Upper lobe of left lung (tissue), 6 donors: ENCODE measurements around the gene SIRT1. TPM values are rescaled to one million over a fixed set of nuclear protein-coding genes. Genes with fewer than 3 reads are reported as not detected.
"Not testable (repeated sequence)": the region's sequence is repeated elsewhere in the genome, so short reads cannot be mapped to it uniquely, and the experiment has no call there.

ENCODE experiments used
- ATAC-seq, 2 donors: fragments of 200-7000 bp; cut with Tn5 transposase; one replicate each; pipeline ENCODE4 v1.9.1; 2022; ENCODE audit warnings: mild to moderate bottlenecking in 2 of 2, moderate library complexity in 2 of 2; ENCODE audit not compliant: low FRiP score in 2 of 2
- DNase-seq, 2 donors: peaks; one replicate each; pipeline ENCODE4 v3.0.0-alpha.2; 2019 to 2020
- H3K27ac ChIP-seq, 4 donors: fragments of 200-600 bp; sonication (generic); one replicate each; pipeline ENCODE4 v1.5.1; 2016 to 2019
- H3K27me3 ChIP-seq, 4 donors: fragments of 200-600 bp; sonication (generic); one replicate each; pipeline ENCODE4 v1.5.1; 2017 to 2019
- H3K36me3 ChIP-seq, 4 donors: fragments of 200-600 bp; sonication (generic); one replicate each; pipeline ENCODE4 v1.5.1; 2016 to 2019
- H3K4me1 ChIP-seq, 4 donors: fragments of 200-600 bp; sonication (generic); one replicate each; pipeline ENCODE4 v1.5.1; 2018 to 2019
- H3K4me3 ChIP-seq, 4 donors: fragments of 200-600 bp; sonication (generic); one replicate each; pipeline ENCODE4 v1.5.1; 2017 to 2019; ENCODE audit warnings: mild to moderate bottlenecking in 2 of 4, moderate library complexity in 1 of 4
- H3K9me3 ChIP-seq, 4 donors: fragments of 200-600 bp; sonication (generic); one replicate each; pipeline ENCODE4 v1.5.1; 2018 to 2019
- EP300 ChIP-seq, 4 donors: sonication (generic); formaldehyde crosslinking; IDR thresholded peaks; one replicate each; pipeline ENCODE4 v1.5.1; 2017; ENCODE audit warnings: antibody characterized with exemption in 4 of 4, control low read depth in 2 of 4
- POLR2A ChIP-seq, 4 donors: fragments of 450-650 bp; IDR thresholded peaks; one replicate each; pipeline ENCODE4 v1.5.1; 2016 to 2017; ENCODE audit warnings: antibody characterized with exemption in 4 of 4, mild to moderate bottlenecking in 2 of 4
- POLR2AphosphoS5 ChIP-seq, 2 donors: sonication (generic); formaldehyde crosslinking; IDR thresholded peaks; one replicate each; pipeline ENCODE4 v1.5.1; 2017; ENCODE audit warnings: antibody characterized with exemption in 2 of 2
- WGBS, 2 donors: methylation state at CpG; one replicate each; pipeline ENCODE4 v1.1.5; 2017 to 2018; 5-methylcytosine and 5-hydroxymethylcytosine counted together
- small RNA-seq, 4 donors: library from RNA; depleted of rRNA; stranded (forward); fragments of <200 nt; gene quantifications; one replicate each; pipeline ENCODE3, GENCODE V24; 2016
- total RNA-seq, 6 donors: library from RNA; depleted of rRNA in 4 of 6; stranded (reverse); fragments of >200 nt in 4 of 6; gene quantifications; one replicate each; pipeline versions ENCODE4 v1.1.0 to v1.2.1, GENCODE V29; 2016 to 2021
- TF ChIP-seq, protein P1 (sequence below), 6 experiments: fragments of 450-650 bp in 4 of 6; fragments of 200-600 bp in 2 of 6; sonication (generic) in 2 of 6; IDR thresholded peaks; one replicate each; pipeline ENCODE4 v1.5.1; 2016 to 2019; ENCODE audit warnings: antibody characterized with exemption in 6 of 6
- donor health status: DM: no; HTN: no; CAD: no; lungs with moderate emphysema.
- donor health status: DM: no; HTN: yes; CAD: no; lungs with severe emphysema.

Gene SIRT1
- total RNA-seq, 6 donors from 2014 or later, result 10.1 to 37.7 (median 18.7) TPM

DNA sequence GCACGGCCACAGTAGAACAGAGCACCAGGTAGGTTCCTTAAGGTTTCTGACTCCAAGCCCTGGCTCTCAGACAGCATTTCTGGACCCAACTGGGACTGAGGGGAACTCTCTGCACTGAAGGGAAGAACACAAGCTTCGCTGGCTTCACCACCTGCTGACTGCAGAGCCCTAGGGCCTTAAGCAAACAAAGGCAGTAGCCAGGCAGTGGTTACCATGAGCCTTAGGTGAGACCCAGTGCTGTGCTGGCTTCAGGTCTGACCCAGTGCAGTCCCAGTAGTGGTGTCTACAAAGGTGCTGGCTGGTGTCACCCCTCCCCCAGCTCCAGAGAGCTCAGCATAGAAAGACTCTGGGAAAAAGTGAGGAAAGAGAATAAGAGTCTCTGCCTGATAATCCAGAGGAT is 59.5 kb downstream of the SIRT1 start:
- Histone ChIP-seq H3K27me3 (no peaks in the 10 kb centered on the region), H3K27ac (no peak overlapping the region), H3K4me3 (no peak overlapping the region), H3K4me1 (no peaks in the 10 kb centered on the region), H3K36me3 (peaks cover 2 to 59% (median 12%) of the 10 kb centered on the region in 4 donors), H3K9me3 (no peaks in the 10 kb centered on the region)
- 95 to 96% methylated on average over 2 of the region's 2 CpGs for WGBS, 2 donors
- no peak for ATAC-seq
- DNase-seq, result no peak
- TF ChIP-seq, protein P1, sequence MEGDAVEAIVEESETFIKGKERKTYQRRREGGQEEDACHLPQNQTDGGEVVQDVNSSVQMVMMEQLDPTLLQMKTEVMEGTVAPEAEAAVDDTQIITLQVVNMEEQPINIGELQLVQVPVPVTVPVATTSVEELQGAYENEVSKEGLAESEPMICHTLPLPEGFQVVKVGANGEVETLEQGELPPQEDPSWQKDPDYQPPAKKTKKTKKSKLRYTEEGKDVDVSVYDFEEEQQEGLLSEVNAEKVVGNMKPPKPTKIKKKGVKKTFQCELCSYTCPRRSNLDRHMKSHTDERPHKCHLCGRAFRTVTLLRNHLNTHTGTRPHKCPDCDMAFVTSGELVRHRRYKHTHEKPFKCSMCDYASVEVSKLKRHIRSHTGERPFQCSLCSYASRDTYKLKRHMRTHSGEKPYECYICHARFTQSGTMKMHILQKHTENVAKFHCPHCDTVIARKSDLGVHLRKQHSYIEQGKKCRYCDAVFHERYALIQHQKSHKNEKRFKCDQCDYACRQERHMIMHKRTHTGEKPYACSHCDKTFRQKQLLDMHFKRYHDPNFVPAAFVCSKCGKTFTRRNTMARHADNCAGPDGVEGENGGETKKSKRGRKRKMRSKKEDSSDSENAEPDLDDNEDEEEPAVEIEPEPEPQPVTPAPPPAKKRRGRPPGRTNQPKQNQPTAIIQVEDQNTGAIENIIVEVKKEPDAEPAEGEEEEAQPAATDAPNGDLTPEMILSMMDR (IDR thresholded peaks at IDR 0.05), result no peak
- TF ChIP-seq POLR2A (IDR thresholded peaks at IDR 0.05) (no peak), EP300 (IDR thresholded peaks at IDR 0.05) (no peak), POLR2AphosphoS5 (IDR thresholded peaks at IDR 0.05) (no peak)

DNA sequence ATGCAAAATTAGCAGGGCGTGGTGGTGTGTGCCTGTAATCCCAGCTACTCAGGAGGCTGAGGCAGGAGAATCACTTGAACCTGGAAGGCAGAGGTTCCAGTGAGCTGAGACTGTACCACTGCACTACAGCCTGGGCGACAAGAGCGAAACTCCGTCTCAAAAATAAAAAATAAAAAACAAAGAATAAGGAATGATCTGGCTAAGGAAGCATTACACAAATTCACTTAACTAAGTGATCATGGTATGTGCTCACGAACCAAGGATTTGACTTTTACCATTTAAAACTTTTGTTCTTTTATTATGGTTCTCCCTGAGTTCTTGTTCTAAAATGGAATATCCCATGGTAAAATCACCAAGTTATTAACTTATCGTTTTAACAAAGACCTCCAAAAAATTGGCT is 71.2 kb downstream of the SIRT1 start:
- 95 to 98% methylated on average over 6 of the region's 6 CpGs for WGBS, 2 donors
- H3K9me3 ChIP-seq, result no peaks in the 10 kb centered on the region
- H3K27ac ChIP-seq, result no peak overlapping the region
- TF ChIP-seq, protein P1 (IDR thresholded peaks at IDR 0.05), result no peak
- TF ChIP-seq POLR2AphosphoS5 (IDR thresholded peaks at IDR 0.05) (no peak), EP300 (IDR thresholded peaks at IDR 0.05) (no peak), POLR2A (IDR thresholded peaks at IDR 0.05) (no peak)
- H3K4me1 ChIP-seq, result no peaks in the 10 kb centered on the region
- no peak overlapping the region for H3K4me3 ChIP-seq
- peaks cover 0 to 25% (median 5%) of the 10 kb centered on the region in 4 donors for H3K36me3 ChIP-seq
- no peak for DNase-seq
- H3K27me3 ChIP-seq, result no peaks in the 10 kb centered on the region
- ATAC-seq, result no peak

DNA sequence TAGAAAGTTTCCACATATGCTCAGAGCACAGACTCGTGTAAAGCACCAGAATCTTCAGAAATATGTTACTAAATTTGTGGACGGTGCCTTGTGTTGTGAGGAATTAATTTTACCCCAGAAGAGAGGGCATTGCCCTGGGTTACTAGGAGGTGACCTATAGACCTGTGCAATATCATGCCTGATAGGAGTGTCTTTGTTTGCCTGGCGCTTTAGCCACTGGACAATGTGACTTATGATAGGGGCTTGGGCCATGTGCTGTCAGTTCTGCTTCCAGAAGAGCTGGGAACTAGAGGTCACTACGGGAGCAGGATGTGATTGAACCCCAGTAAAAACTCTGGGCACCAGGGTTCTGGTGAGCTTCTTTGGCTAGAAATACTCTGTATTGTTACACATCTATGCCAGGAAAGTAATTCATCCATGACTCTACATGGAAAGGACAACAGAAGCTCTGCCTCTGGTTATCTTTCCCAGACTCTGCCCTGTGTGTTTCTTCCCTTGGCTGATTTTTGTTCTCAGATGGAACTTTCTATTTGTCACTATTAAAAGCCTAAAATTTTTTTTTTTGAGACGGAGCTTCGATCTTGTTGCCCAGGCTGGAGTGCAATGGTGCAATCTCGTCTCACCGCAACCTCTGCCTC is 75.5 kb downstream of the SIRT1 start:
- Histone ChIP-seq H3K4me3 (no peak overlapping the region), H3K27ac (no peak overlapping the region), H3K36me3 (peaks cover 0 to 13% (median under 1%) of the 10 kb centered on the region in 4 donors), H3K4me1 (no peaks in the 10 kb centered on the region), H3K27me3 (no peaks in the 10 kb centered on the region), H3K9me3 (no peaks in the 10 kb centered on the region)
- WGBS, 2 donors, result 95 to 97% methylated on average over 7 to 8 of the region's 8 CpGs
- no peak for DNase-seq
- TF ChIP-seq EP300 (IDR thresholded peaks at IDR 0.05) (no peak), POLR2AphosphoS5 (IDR thresholded peaks at IDR 0.05) (no peak), POLR2A (IDR thresholded peaks at IDR 0.05) (no peak)
- TF ChIP-seq, protein P1 (IDR thresholded peaks at IDR 0.05), result no peak
- no peak for ATAC-seq

DNA sequence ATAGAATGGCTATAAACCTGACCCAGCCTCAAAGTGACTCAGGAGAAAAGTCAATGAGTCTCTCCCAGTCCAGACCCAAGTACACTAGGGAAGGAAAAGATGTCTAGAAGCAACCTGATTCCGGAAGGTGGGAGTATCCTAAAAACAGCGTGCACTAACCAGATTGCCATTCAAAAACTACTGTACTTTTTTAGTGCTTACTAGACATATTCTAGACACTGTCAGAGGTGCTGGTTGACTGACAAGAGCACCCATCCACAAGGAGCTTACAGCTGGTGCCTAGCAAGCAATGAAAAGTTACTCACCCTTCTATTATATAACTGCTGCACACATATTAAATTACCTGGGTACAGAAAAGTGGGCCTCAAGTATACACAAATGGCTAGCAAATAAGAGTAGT is 81.0 kb downstream of the SIRT1 start:
- Histone ChIP-seq H3K36me3 (peaks cover 0 to 48% (median 2%) of the 10 kb centered on the region in 4 donors), H3K27me3 (no peaks in the 10 kb centered on the region), H3K27ac (no peak overlapping the region), H3K4me1 (no peaks in the 10 kb centered on the region), H3K9me3 (no peaks in the 10 kb centered on the region), H3K4me3 (no peak overlapping the region)
- DNase-seq, result no peak
- ATAC-seq, result no peak
- WGBS, 2 donors, result 95 to 100% methylated on average over 2 of the region's 2 CpGs
- TF ChIP-seq, protein P1 (IDR thresholded peaks at IDR 0.05), result no peak
- TF ChIP-seq EP300 (IDR thresholded peaks at IDR 0.05) (no peak), POLR2A (IDR thresholded peaks at IDR 0.05) (no peak), POLR2AphosphoS5 (IDR thresholded peaks at IDR 0.05) (no peak)

DNA sequence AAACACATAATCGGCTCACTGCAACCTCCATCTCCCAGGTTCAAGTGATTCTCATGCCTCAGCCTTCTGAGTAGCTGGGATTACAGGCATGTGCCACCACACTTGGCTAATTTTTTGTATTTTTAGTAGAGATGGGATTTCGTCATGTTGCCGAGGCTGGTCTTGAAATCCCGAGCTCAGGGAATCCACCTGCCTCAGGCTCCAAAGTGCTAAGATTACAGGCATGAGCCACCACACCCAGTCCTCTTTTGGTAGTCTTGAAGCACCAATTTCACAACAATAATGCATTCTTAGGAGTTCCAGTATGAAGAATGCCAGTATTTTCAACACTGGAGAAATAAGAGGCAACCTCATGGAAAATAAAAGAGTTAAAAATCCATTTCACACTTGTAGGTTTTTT is 81.6 kb downstream of the SIRT1 start:
- WGBS, 2 donors, result 71 to 77% methylated on average over 4 of the region's 4 CpGs
- H3K36me3 ChIP-seq, result peaks cover 0 to 45% (median 2%) of the 10 kb centered on the region in 4 donors
- ATAC-seq, result not testable (repeated sequence)

More for the DNA sequence above, 81.6 kb downstream of the SIRT1 start:
- H3K4me3 ChIP-seq, H3K27ac ChIP-seq, H3K27me3 ChIP-seq, H3K4me1 ChIP-seq, H3K9me3 ChIP-seq: not testable (repeated sequence)
- peak in 1 of 2 donors; percentile 57 for DNase-seq

Small RNA genes within 50 kb of the gene (small RNA-seq; reads per million reads assigned to genes)
- 0 reads per million in 4 donors for gene RNU6-523P

Other genes with a start within 250 kb of the SIRT1 start
- 1 to 10 TPM in 1 of 6 donors, under 1 TPM in 1, not detected in 4; 0.20 to 2.0 TPM for gene CTNNA3, start 188.5 kb upstream of the SIRT1 start, total RNA-seq
- 1 to 10 TPM in 4 of 6 donors, under 1 TPM in 1, not detected in 1; 0.60 to 2.7 (median 1.8) TPM for gene DNAJC12, start 46.5 kb upstream of the SIRT1 start, total RNA-seq
- gene HERC4, start 190.6 kb downstream of the SIRT1 start, total RNA-seq, result 10 to 100 TPM; 32.1 to 82.5 (median 46.7) TPM
- not detected for gene MYPN, start 224.8 kb downstream of the SIRT1 start, total RNA-seq